ACHN (cell line): ENCODE measurements around the gene FREM2.

ENCODE experiments used
- DNase-seq: peaks from one replicate; pipeline ENCODE4 v3.0.0-alpha.2; 2015
- in situ Hi-C: cut with HindIII; loops from 2 replicates; pipeline ENCODE4 v1.10.0; 2017; ENCODE audit warnings: low sequenced_read_pairs, low pct_ligation_motif_present, low pct_unique_long_range_greater_than_20kb

FREM2 gene

GRCh38 chr13:38866649-38867048 is 179.8 kb downstream of the FREM2 start:
- peak; percentile 4 for DNase-seq
- in situ Hi-C loops, result no loop called here

- in situ Hi-C loops, result no loop called here
- DNase-seq, result no peak
Measured at GRCh38 chr13:38868399-38868798, 181.5 kb downstream of the FREM2 start.

DNA sequence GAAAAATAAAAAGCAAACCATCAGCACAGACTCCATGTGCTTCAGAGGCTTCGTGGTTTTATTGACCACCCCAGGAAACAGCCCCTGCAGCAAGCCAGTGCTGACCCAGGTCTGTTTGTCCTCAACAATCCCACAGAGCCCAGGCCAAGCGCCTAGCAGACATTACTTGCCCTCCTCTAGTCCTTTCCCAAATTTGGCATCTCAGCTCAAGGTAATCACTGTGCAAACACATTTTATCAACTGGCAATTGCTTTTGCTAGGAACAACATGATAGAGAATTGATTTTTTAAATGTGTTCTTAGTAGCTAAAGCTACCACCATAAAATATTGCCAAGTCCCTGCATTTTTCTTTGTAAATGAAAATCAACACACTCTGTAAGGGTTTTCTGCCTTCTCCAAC is 182.0 kb downstream of the FREM2 start:
- DNase-seq, result no peak
- in situ Hi-C loops, result no loop called here

GRCh38 chr13:38871275-38871674 is 184.4 kb downstream of the FREM2 start:
- DNase-seq, result no peak
- in situ Hi-C loops, result no loop called here

- peak; percentile 74 for DNase-seq
- in situ Hi-C loops, result no loop called here
Measured at GRCh38 chr13:38872693-38873092, 185.8 kb downstream of the FREM2 start.

DNA sequence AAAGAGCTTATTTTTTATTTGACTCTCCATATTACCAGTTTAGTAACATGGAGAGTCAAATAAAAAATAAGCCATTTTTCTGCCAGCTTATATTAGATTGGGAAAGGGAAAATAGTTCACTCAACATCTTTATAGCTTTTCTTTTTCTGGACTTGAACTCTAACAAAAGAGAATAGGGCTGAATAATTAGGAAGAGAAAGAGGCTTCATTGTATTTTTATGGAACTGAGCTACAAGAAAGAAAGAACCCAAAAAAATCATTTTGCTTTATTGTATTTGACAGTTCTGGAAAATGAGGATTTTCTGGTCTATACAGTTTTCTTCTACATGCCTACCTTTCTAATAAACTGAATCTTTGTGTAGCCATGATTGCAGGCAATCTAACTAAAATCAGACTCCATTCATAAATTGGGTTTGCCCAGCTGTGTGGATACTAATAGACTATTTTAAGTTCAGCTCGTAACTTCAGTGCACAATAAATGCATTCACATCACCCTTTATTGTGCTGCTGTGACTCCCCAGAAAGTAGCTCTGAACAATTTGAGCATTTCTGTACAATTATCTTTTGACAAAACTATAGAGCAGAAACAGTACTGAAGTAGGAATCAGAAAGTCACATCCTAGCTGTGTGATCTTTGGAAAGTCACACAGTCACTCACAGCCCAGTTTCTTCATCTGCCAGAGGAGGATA is 188.5 kb downstream of the FREM2 start:
- in situ Hi-C loops, result no loop called here

GRCh38 chr13:38879278-38879677 is 192.4 kb downstream of the FREM2 start:
- no peak for DNase-seq
- in situ Hi-C loops, result no loop called here

More for the DNA sequence above, 188.5 kb downstream of the FREM2 start:
- no peak for DNase-seq

GRCh38 chr13:38879786-38880185 is 192.9 kb downstream of the FREM2 start:
- in situ Hi-C loops, result no loop called here
- DNase-seq, result no peak

- in situ Hi-C loops, result no loop called here
Measured at GRCh38 chr13:38880397-38880796, 193.5 kb downstream of the FREM2 start.

GRCh38 chr13:38883783-38884182 is 196.9 kb downstream of the FREM2 start:
- in situ Hi-C loops, result no loop called here
- no peak for DNase-seq

More at GRCh38 chr13:38880397-38880796, 193.5 kb downstream of the FREM2 start:
- no peak for DNase-seq

DNA sequence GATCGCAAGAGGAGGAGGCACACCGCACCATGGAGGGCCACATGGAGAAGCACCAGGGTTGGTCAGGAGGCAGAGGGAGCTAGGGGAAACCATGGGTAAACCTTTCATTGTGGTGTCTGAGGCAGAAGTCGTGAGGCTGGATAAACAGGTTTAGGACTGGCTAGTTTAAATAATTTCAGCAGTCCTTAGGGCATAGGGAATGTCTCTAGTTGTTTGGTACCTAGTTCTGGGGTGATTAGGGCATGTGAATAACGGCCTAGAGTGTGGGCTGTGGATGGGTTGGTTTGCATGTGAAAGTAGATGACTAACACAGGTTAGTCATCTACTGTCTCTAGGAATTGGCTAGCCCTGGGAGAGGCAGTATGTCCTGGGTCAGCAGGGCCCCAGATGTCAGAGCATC is 201.4 kb downstream of the FREM2 start:
- in situ Hi-C loops, result no loop called here
- DNase-seq, result peak; percentile 47

DNA sequence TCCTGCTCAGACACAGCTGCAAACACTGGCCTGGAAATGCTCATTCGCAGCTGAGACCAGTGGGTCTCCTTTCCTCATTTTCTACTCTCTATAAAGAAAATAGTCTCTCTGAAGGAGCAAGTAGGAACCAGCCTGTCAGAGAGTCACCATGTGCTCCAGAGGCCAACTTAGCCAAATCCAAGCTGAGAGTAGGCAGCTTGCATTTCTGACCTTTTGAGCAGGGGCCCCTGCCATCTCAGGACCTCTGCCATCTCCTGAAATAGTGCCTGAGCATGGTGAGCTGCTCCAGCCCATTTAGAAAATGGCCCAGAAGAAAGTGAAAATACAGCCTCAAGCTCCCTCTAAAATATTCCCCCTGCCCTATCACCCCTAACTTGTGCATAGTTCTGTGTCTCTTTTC is 208.2 kb downstream of the FREM2 start:
- in situ Hi-C loops, result no loop called here
- DNase-seq, result no peak

- in situ Hi-C loops, result no loop called here
Measured at GRCh38 chr13:38897521-38897920, 210.6 kb downstream of the FREM2 start.

DNA sequence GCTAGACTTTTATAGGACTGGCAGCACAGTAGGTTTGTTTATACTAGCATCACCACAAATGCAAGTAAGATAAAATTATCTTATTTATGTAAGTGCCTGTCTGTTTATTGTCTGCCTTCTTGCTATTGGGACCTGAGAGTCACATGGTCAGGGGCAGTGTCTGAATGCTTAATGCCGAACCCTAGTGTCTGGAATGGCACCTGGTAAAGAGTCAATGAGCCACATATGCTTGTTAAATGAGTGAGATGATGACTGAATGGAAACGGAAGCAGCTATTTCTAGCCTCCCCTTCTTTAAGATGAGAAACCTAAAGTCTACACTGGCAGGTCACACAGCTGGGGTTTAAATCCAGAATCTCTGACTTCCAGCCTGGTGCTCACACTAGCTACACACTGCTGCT is 211.6 kb downstream of the FREM2 start:
- DNase-seq, result no peak
- in situ Hi-C loops, result no loop called here

More at GRCh38 chr13:38897521-38897920, 210.6 kb downstream of the FREM2 start:
- peak; percentile 50 for DNase-seq

DNA sequence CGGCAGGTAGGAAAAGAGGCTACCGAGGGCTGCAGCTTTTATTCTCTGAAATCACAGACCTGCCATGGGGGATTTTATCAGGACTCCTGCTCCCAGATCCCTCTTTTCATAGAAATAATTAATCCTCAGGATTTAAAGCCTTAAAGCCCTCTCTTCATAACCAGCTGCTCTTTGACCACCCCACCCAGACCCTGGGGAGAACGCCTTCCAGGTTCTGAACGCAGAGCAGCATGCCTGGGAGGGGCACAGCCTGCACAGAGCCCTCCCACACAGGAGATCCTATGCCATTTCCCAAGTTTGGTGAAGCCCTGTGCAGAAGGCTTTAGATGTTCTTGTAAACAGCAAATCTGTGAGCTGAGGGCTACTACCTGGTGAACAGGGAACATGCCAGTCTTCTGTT is 212.7 kb downstream of the FREM2 start:
- DNase-seq, result no peak
- in situ Hi-C loops, result no loop called here

DNA sequence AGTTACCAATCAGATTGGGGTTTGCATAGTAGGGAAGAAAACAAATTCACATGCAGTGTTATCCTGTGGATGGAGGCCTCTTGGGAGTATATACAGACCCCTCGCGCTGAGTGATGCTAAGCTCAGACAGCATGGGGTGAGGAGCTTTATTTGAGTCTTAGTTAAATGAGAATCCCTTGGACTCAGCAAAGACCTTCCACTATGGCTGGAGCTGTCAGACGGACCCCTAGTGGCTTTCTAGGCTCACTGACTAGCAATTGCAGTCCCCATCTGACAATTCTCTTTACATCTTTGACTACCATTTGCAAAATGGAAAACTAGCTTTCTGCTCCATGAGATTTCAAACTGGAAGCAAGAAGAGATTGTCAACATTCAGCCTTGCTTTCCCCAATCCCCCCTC is 213.3 kb downstream of the FREM2 start:
- in situ Hi-C loops, result no loop called here
- DNase-seq, result no peak

DNA sequence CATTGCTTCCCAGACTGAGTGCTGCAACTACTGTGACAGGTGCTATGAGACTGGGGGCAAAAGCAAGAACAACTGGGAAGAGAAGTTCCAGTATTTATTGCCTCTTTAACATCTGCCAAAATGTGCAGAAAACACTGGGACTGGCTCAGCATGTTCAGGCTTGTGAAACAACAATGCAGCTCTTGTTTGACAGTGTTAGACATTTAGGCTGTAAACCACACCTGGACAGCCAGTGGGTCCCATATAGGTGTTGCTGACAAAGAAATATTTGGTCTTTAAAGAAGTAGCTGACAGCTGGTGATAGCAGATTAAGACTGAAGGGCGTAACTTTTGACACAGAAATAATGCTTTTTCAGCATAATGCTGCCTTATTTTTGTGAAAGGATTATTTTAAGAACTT is 215.7 kb downstream of the FREM2 start:
- in situ Hi-C loops, result no loop called here
- DNase-seq, result no peak

- in situ Hi-C loops, result no loop called here
- no peak for DNase-seq
Measured at GRCh38 chr13:38905081-38905480, 218.2 kb downstream of the FREM2 start.

DNA sequence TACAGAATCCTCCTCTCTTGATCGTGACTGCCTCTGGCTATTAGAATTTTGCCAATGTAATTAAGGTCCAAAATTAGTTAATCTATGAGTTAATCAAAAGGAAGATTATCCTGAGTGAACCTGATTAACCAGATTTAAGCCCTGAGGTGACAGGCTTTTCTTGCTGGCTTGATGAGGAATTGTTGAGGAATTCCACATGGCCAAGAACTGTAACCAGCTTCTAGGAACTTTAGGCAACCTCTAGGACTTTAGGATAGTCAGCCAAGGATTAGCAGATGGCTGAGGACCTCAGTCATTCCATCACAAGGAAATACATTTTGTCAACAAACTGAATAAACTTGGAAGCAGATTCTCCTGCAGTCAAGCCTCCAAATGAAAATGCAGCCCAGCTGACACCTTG is 219.0 kb downstream of the FREM2 start:
- DNase-seq, result no peak
- in situ Hi-C loops, result no loop called here

DNA sequence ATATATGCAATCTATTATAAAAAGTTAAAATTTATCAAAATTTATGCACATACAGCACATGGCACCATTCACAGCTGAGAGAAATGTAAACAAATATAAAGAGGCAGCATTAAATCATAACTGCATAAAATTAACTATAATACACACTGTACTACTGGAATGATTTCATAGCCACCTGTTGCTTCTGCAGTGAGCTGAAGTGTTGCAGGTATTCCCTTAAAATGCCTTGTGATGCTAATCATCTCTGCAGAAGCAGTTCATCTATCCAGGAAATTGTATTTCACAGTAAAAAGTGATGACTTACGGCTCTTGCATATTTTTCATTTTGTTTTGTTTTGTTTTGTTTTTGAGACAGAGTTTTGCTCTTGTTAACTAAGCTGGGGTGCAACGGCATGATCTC is 221.7 kb downstream of the FREM2 start:
- no peak for DNase-seq
- in situ Hi-C loops, result no loop called here

DNA sequence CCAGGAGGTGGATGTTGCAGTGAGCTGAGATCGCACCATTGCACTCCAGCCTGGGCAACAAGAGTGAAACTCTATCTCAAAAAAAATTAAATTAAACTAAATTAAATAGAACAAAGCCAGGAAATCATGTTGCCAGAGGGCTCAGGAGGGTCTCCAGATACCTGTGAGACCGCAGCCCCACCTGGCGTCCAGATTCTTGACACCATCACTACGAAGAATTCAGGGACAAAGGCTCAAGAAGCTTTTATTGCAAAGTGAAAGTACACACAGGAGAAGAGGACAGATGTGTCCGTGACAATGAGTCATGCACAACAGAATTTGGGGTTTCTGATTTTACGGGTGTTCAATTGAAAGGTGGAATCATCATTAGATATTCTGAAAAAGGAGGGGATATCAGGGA is 227.2 kb downstream of the FREM2 start:
- peak; percentile 41 for DNase-seq
- in situ Hi-C loops, result no loop called here
